SH-SY5Y (cell line): ENCODE measurements around the gene LSR.

Source experiments
- GATA2 ChIP-seq: IDR thresholded peaks from 2 replicates; pipeline ENCODE4 v1.6.1; 2011; ENCODE audit warnings: mild to moderate bottlenecking, low read depth, low read length
- GATA3 ChIP-seq: IDR thresholded peaks from 2 replicates; pipeline ENCODE4 v1.6.1; 2011; ENCODE audit warnings: low read depth, mild to moderate bottlenecking, low read length, moderate library complexity

DNA sequence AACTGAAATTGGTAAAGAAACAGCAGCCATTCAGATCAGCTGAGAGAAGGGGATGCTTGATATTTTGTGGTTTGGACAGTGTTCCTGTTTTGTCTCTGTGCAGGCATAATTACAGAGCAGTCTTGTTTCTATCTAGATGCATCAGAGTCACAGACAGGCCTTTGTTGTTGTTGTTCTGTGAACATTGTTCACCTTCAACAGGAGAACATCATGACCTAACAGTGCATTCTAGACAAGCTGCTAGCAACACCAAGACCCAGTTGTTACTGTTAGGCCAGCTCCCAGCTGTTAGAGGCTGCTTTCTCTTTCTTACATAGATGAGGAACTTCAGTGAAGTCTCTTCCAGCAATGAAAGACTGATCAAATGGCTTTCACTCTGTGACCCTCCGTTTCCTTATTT lies 8.5 kb upstream of the LSR start:
- TF ChIP-seq GATA3 (no peak), GATA2 (no peak)
